ENCODE results near the gene SKAP2. TPM values are rescaled to one million over a fixed set of nuclear protein-coding genes. Genes with fewer than 3 reads are reported as not detected.

The SKAP2 gene
- total and polyA plus RNA-seq, 2 of the 4 experiments (the other 2 are of a cell fraction): 5.7 to 7.4 TPM

- Histone ChIP-seq H2AK9ac (replicated peaks; ENCODE audit: low read depth, low read length, poor library complexity) (no peak overlapping the region), H3K27me3 (ENCODE audit: control insufficient read depth, insufficient read depth, low read length) (peaks cover 2% of the 10 kb centered on the region), H2BK15ac (ENCODE audit: low read depth, low read length) (no peak overlapping the region), H2AFZ (replicated peaks; ENCODE audit: low read length, poor library complexity) (no peak overlapping the region), H3K4ac (ENCODE audit: low read depth, low read length) (no peak overlapping the region), H3K9me3 (ENCODE audit: control insufficient read depth, insufficient read depth, low read length) (no peaks in the 10 kb centered on the region), H4K8ac (ENCODE audit: low read depth in 2 of 2, low read length in 2 of 2) (no peak overlapping the region), H3K79me1 (ENCODE audit: low read depth in 1 of 2, low read length in 2 of 2) (no peaks in the 10 kb centered on the region), H3K9ac (ENCODE audit: low read depth, low read length) (no peak overlapping the region), H3K36me3 (ENCODE audit: control insufficient read depth, insufficient read depth, low read length) (no peaks in the 10 kb centered on the region), H3K9me1 (ENCODE audit: insufficient read depth, low read length) (no peaks in the 10 kb centered on the region), H3K56ac (ENCODE audit: extremely low read depth, insufficient read depth, low read length) (no peak overlapping the region), H3K27ac (ENCODE audit: insufficient read depth, low read length) (no peak overlapping the region), H3K4me3 (ENCODE audit: insufficient read depth, low read depth, low read length) (no peak overlapping the region), H2BK20ac (ENCODE audit: low read depth, low read length) (no peak overlapping the region), H4K20me1 (ENCODE audit: insufficient read depth, low read length) (no peaks in the 10 kb centered on the region), H3K4me2 (ENCODE audit: low read depth, low read length) (no peak overlapping the region), H2BK120ac (ENCODE audit: low read depth, low read length) (no peak overlapping the region), H3K18ac (ENCODE audit: low read depth, low read length) (no peak overlapping the region), H4K91ac (ENCODE audit: insufficient read depth, low read depth, low read length) (no peak overlapping the region), H2AK5ac (ENCODE audit: low read depth, low read length) (no peak overlapping the region), H4K5ac (ENCODE audit: low read depth, low read length) (no peak overlapping the region), H2BK5ac (ENCODE audit: low read depth, low read length, poor library complexity, severe bottlenecking) (no peak overlapping the region), H3K23ac (ENCODE audit: low read depth, low read length) (no peak overlapping the region), H3K14ac (replicated peaks; ENCODE audit: low read depth, low read length) (no peak overlapping the region), H3K4me1 (ENCODE audit: control insufficient read depth, insufficient read depth, low read length) (no peaks in the 10 kb centered on the region)
- intact Hi-C loops (cut with micrococcal nuclease): no loop called here
- no TSS peak for BruUV-seq (replicated peaks)
- POLR2A ChIA-PET (ENCODE audit: unreplicated experiment): no interaction called here
- in situ Hi-C loops (cut with MboI; ENCODE audit: low sequenced_read_pairs): loop anchor here (10.0 to 25.0 kb wide), 3 partner anchors 294 to 572 kb away; partner anchors contain the start of genes CBX3 and HNRNPA2B1
- DNase-seq (no peak), ATAC-seq (ENCODE audit: low read depth) (no peak)
- CTCF ChIA-PET: interaction anchor here (1.5 to 2.4 kb wide), 3 partner anchors 9 to 294 kb away, joined by 5 to 9 read pairs (median 6); no protein-coding TSS in a partner anchor
- WGBS, 2 experiments (ENCODE audit: extremely low coverage in 2 of 2, insufficient read length in 1 of 2): no CpG with 5 or more reads among the region's 3 CpGs
- TF ChIP-seq CTCF (conservative IDR thresholded peaks at IDR 0.05; ENCODE audit: low read depth, low read length) (no peak), CHD1 (IDR thresholded peaks at IDR 0.05; ENCODE audit: low read depth, low read length) (no peak), MXI1 (IDR thresholded peaks at IDR 0.05; ENCODE audit: borderline replicate concordance, low read depth, low read length) (no peak), NFE2L2 (IDR thresholded peaks at IDR 0.05; ENCODE audit: low read depth, low read length) (no peak), POLR2A (IDR thresholded peaks at IDR 0.05; ENCODE audit: low read depth, low read length) (no peak), MAFK (IDR thresholded peaks at IDR 0.05; ENCODE audit: low read depth, low read length) (no peak), FOS (IDR thresholded peaks at IDR 0.05; ENCODE audit: low read depth, low read length) (no peak), RAD21 (IDR thresholded peaks at IDR 0.05; ENCODE audit: low read length) (no peak), RFX5 (IDR thresholded peaks at IDR 0.05; ENCODE audit: low read depth, low read length) (no peak), USF2 (IDR thresholded peaks at IDR 0.05; ENCODE audit: low read depth, low read length) (no peak), RCOR1 (IDR thresholded peaks at IDR 0.05; ENCODE audit: insufficient replicate concordance, low read length) (no peak), ELK1 (IDR thresholded peaks at IDR 0.05; ENCODE audit: borderline replicate concordance, low read depth, low read length) (no peak), CEBPB (IDR thresholded peaks at IDR 0.05; ENCODE audit: low read depth, low read length) (no peak), MAZ (IDR thresholded peaks at IDR 0.05; ENCODE audit: borderline replicate concordance, low read depth, low read length) (no peak), BHLHE40 (IDR thresholded peaks at IDR 0.05; ENCODE audit: low read depth, low read length) (no peak)
- dilution Hi-C loops (cut with HindIII; ENCODE audit: low sequenced_read_pairs, unreplicated experiment): no loop called here
These were observed 205.3 kb downstream of the SKAP2 start for GRCh38 chr7:26659121-26659520.
